C1 segment of cervical spinal cord (tissue), 14 donors: ENCODE results near the gene HOXA6.

Experiments
- DNase-seq, 14 donors: peaks; one replicate each; lab custom pipeline; 2025; lab: John Stamatoyannopoulos, UW

Gene HOXA6

DNA sequence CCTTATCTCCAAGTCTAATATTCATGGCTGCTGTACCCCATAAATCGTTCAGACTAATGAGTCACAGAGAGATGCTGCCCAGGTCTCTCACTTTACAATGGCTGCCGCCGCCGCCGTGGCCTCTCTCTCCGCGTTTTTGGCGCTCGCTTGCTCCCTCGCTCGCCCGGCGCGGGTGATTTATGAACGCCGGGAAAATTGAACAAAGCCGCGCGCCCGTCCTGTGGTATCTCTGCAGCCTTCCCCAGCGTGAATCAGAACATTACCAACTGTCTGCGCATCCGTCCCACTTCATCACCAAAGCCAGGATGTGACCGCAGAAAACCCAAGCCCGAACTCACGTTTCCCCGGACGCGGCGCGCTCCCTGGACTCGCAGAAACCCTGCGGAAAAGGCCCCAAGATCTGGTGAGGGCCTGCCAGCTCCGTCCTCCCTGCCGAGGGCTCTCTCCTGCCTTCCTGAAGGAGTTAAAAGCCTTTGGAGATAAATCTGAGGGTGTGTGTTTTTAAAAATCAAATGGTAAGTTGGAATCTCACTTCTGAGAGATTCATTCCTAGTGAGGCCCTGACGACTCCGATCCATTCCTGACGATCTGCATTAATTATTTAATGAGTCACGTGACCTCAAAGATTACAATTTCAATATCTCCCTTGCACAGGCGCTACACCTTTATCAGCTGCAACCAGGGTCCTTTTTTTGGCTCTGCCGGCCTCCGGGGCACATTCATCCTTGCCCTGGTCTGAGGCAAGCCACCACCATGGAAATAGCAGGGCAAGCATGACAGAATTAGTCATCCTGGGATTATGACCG lies 23.3 kb downstream of the HOXA6 start:
- DNase-seq = no peak

DNA sequence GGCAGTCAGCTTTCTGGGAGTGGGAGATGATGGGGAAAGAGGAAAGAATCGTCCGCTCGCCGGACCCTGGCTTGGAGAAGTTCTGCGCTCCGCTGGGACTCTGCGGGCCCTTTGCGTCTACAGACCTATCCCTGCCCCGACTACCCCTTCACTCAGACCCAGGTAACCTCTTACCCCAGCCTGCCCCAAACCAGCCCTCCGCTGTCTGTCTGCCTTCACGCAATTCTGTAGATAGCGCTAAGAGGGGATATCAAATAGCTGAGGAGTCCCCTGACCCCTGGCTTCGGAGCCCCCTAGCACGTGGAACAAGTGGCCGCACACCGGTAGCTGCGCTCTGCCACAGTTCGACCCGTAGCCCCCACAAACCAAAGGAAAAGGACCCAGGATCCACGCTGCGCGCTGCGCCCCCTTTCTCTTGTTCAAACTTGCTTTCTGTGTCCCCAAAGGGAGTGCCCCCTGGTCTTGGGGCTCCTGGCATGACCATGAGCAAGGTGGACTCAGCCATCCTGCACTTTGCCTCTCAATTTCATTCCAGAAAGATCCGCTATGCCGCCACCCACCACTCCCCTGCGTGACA lies 24.0 kb downstream of the HOXA6 start:
- DNase-seq = no peak

DNA sequence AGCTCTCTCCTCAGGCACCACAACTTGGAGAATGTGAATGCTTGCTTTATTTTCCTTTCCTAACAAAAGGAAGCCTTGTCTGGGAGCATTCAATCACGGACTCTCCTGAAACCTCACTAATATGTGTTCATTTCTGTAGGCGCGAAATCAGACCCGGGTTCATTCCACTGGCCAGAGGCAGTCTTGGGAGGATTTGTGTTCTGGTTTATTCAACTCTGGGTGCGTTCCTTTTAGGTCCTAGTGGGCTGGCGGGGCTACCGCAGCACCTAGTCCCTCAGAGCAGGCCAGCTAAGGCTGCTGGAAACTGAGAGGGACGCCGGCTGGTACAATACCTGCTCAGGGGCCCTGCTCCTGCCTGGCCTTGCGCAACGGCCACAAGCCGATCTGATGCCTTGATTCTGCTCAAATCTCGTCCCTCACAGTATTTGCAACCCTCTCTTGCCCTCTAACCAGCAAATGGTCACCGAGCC lies 24.5 kb downstream of the HOXA6 start:
- DNase-seq = no peak

GRCh38 chr7:27122077-27122910 lies 25.3 kb downstream of the HOXA6 start:
- no peak for DNase-seq

- no peak for DNase-seq
These were observed 25.9 kb downstream of the HOXA6 start for GRCh38 chr7:27121684-27122076.

DNA sequence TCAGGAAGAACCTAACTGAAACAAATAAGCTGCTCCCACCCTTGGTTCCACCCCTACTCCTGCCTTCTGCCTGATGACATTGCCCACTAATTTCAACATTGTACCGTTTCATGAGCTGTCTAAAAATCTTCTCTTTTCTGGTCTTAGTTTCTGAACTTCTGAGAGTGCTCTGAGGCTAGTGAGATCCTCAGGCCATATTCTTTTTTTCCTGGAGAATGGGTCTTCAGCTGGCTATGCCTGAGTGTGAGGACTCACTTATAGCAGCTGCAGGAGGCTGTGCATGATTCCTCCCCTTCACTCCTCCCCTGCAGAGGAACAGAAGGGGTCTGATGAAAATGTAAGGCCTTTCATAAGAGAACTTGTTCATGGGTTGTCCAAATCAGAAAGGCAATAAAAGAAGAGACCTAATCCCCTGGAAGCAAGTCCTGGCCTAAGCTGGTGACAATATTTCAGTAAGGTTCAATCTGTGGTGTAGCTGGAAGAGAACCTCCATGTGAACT lies 28.1 kb downstream of the HOXA6 start:
- no peak for DNase-seq

- DNase-seq = no peak
These were observed 29.0 kb downstream of the HOXA6 start for GRCh38 chr7:27118580-27118979.

GRCh38 chr7:27117887-27118491 lies 29.6 kb downstream of the HOXA6 start:
- no peak for DNase-seq

DNA sequence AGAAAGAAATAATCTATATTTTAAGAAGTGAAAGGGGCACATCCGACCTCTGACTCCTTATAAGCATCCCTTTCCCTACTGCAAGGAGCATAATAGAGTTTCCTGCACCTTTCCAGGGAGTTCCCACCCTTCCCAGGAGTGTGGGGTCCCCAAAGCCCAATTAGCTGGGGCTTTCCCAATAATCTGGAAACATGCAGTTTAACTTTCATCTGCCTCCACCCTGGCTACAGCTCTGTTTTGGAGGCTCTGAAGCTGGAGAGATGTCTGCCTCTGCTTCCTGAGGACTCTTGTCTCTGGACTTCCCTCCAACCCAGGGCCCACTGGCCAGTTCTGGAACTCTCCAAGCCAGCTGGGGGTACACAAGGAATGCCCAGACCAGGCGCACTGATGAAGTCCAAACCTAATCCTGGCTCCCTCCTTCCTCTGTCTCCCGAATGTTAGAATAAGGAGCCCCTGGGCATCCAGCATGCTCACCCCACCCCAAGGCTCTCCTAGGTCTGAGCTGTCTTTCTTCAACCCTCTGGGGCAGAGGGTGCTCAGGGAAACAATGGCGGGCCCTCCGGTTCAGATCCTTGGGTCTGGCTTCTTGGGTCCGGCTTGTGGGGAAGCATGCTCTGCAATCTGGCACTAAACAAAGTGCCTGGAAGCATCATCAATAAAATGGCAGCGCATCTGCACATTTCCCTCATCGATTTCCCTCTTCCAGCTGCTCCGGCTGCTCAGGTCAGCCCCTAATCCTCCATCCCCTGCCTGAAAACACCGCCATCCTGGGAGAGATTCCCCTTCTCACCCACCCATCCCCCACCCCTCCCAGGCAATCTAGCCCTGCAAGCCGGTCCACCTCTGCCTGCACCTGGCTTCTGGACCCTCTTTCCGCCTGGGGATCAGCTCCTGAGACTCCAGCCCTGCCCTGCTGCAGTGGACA lies 30.4 kb downstream of the HOXA6 start:
- no peak for DNase-seq

DNA sequence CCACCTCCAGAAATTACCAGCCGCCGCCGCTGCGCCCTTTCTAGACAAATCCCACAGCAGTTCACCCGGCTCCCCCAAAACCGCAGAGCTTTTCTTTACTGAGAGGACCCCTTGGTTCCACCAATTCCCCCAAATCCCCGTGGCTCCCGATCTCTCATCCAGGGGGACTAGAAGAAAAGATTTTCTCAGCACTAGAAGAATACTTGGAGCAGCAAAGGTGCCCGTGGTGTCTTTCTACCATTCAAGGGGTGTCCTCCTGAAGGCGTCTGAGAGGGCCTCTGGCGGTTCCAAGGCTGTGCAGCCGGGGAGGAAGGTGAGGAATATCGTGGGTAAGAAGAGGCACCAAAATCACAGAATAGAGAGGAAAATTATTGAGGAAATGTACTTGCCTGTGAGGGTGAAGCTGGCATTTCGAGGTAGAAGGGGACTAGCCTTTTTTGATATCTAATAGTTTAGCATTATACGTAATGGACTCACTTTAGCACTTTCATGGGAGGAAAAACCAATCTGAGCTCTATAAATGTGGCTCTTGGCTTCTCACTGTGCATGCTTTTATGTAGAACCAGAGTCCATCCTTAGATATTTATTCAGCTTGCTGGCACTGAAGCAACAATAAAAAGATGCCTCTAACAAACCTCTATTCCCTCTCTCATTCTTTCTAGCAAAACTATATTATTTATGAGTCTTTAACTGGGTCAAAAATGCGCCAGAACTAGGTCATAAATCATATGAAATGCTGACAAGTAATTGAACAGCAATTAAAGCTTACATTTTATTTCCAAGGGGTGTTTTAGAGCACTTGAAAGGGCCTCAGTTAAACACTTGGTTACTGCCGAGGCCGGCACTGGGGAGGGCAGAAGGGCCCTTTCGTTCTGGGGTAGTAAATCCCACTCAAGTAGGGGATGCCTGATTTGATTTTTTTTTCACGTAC lies 31.3 kb downstream of the HOXA6 start:
- DNase-seq = no peak

- DNase-seq = no peak
These were observed 32.1 kb downstream of the HOXA6 start for GRCh38 chr7:27115221-27116026.

GRCh38 chr7:27114881-27115220 lies 32.7 kb downstream of the HOXA6 start:
- DNase-seq = no peak

- DNase-seq = no peak
These were observed 33.4 kb downstream of the HOXA6 start for GRCh38 chr7:27113991-27114769.

GRCh38 chr7:27112955-27113949 lies 34.3 kb downstream of the HOXA6 start:
- DNase-seq = no peak

GRCh38 chr7:27112361-27112760 lies 35.2 kb downstream of the HOXA6 start:
- DNase-seq = no peak

GRCh38 chr7:27111751-27112277 lies 35.8 kb downstream of the HOXA6 start:
- DNase-seq = no peak
